ENCODE data around the gene PHLPP2.

Gene PHLPP2

GRCh38 chr16:71670537-71670936 is 54.0 kb downstream of the PHLPP2 start:
- DNase-seq, result no peak

GRCh38 chr16:71669926-71670536 is 54.5 kb downstream of the PHLPP2 start:
- DNase-seq, result no peak

- no peak for DNase-seq
These were observed 57.4 kb downstream of the PHLPP2 start for GRCh38 chr16:71666928-71667707.

GRCh38 chr16:71666264-71666663 is 58.2 kb downstream of the PHLPP2 start:
- no peak for DNase-seq

GRCh38 chr16:71659471-71659870 is 65.0 kb downstream of the PHLPP2 start:
- no peak for DNase-seq

GRCh38 chr16:71658771-71659170 is 65.7 kb downstream of the PHLPP2 start:
- no peak for DNase-seq

GRCh38 chr16:71649704-71650103 is 74.8 kb downstream of the PHLPP2 start:
- DNase-seq, result no peak

- no peak for DNase-seq
These were observed 75.6 kb downstream of the PHLPP2 start for GRCh38 chr16:71648921-71649320.

- no peak for DNase-seq
These were observed 76.3 kb downstream of the PHLPP2 start for GRCh38 chr16:71648162-71648561.

GRCh38 chr16:71647391-71647790 is 77.1 kb downstream of the PHLPP2 start:
- no peak for DNase-seq

GRCh38 chr16:71645450-71645849 is 79.1 kb downstream of the PHLPP2 start:
- no peak for DNase-seq

- DNase-seq, result no peak
These were observed 87.1 kb downstream of the PHLPP2 start for GRCh38 chr16:71637398-71637797.

- no peak for DNase-seq
These were observed 88.9 kb downstream of the PHLPP2 start for GRCh38 chr16:71635632-71636031.

GRCh38 chr16:71631776-71632175 is 92.7 kb downstream of the PHLPP2 start:
- no peak for DNase-seq

GRCh38 chr16:71630808-71631207 is 93.7 kb downstream of the PHLPP2 start:
- DNase-seq, result no peak

GRCh38 chr16:71629278-71630016 is 95.1 kb downstream of the PHLPP2 start:
- DNase-seq, result no peak

GRCh38 chr16:71628810-71629209 is 95.7 kb downstream of the PHLPP2 start:
- no peak for DNase-seq

- DNase-seq, result no peak
These were observed 96.7 kb downstream of the PHLPP2 start for GRCh38 chr16:71627731-71628181.

- no peak for DNase-seq
These were observed 97.7 kb downstream of the PHLPP2 start for GRCh38 chr16:71626858-71627213.

- peak; percentile 17 to 57 for DNase-seq
These were observed 98.3 kb downstream of the PHLPP2 start, which contains the start of gene MARVELD3 for GRCh38 chr16:71626018-71626857. Gene MARVELD3 (plus strand): TSS chr16:71626184. CDS start chr16:71626230, 46 bp downstream.

- no peak for DNase-seq
These were observed 99.2 kb downstream of the PHLPP2 start for GRCh38 chr16:71625113-71625850.

- no peak for DNase-seq
These were observed 100.9 kb downstream of the PHLPP2 start for GRCh38 chr16:71623597-71623996.
